NCI-H2107 (cell line): Measurements from ENCODE around the gene ING4.
"Not testable (repeated sequence)": the region's sequence is repeated elsewhere in the genome, so short reads cannot be mapped to it uniquely, and the experiment has no call there.

Experiments used
- DNase-seq: peaks from one replicate; lab custom pipeline; 2025; lab: John Stamatoyannopoulos, UW

Gene ING4

GRCh38 chr12:6662906-6663742 is at the start of gene ING4:
TSS of gene ING4 (minus strand) at chr12:6663119. CDS start at chr12:6663101, 18 bp downstream.
- DNase-seq = peak; percentile 98

DNA sequence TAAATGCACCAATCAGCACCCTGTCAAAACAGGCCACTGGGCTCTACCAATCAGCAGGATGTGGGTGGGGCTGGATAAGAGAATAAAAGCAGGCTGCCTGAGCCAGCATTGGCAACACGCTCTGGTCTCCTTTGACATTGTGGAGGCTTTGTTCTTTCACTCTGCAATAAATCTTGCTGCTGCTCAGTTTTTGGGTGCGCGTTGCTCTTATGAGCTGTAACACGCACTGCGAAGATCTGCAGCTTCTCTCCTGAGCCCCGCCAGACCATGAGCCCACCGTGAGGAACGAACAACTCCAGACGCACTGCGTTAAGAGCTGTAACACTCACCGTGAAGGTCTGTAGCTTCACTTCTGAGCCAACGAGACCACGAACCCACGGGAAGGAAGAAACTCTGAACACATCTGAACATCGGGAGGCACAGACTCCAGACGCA is 46.1 kb upstream of the ING4 start:
- no peak for DNase-seq

DNA sequence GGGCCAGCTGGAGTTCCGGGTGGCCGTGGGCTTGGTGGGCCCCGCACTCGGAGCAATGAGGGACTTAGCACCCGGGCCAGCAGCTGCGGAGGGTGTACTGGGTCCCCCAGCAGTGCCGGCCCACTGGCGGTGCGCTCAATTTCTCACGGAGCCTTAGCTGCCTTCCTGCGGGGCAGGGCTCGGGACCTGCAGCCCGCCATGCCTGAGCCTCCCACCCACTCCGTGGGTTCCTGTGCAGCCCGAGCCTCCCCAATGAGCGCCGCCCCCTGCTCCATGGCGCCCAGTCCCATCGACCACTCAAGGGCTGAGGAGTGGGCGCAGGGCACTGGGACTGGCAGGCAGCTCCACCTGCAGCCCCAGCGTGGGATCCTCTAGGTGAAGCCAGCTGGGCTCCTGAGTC is 45.4 kb upstream of the ING4 start:
- not testable (repeated sequence) for DNase-seq

GRCh38 chr12:6703631-6704030 is 40.7 kb upstream of the ING4 start:
- DNase-seq = no peak

GRCh38 chr12:6701078-6701768 is 38.3 kb upstream of the ING4 start:
- no peak for DNase-seq

- DNase-seq = no peak
Observed at GRCh38 chr12:6700646-6701051, 37.7 kb upstream of the ING4 start, which contains the start of gene PIANP. TSS of gene PIANP (minus strand) at chr12:6700815. CDS start at chr12:6698061, 2,754 bp downstream.

GRCh38 chr12:6699989-6700645 is 37.2 kb upstream of the ING4 start:
- DNase-seq = no peak

- DNase-seq = no peak
Observed at GRCh38 chr12:6699259-6699988, 36.5 kb upstream of the ING4 start.

GRCh38 chr12:6698352-6699046 is 35.6 kb upstream of the ING4 start:
- DNase-seq = no peak

DNA sequence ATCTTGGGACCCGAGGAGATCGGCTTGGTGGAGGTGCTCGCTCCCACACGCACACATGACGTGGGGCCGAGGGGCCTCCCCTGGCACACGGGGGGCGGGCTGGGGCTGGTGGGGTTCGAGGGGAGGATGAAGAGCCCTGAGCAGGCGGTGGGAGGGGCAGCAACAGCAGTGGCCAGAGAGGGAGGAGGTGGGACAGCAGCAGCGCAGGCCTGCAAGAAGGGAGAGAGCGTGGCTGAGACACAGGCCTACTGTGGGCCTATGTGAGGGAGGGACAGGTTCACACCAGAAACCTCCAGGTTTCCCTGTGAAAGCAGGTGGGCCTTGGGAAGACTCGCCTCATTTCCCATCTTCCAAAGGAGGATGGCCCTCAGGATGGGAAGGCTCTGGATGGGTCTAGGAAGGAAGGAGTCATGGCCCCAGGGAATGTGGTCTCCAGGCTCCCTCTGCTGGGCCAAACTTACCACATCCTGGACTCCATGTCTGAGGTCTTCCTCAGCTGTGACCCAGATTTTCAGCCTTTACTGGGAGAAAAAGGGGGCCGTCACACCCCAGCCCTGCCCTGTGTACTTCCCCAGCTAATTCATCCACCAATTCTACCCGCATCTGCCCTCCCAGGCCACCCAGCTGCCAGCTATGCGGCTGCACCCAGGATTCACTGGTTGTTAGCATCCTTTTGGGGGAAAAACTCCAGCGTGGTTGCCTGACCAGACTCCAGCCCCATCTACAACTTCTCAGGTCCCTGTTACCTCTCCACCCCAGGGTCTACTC is 34.8 kb upstream of the ING4 start:
- DNase-seq = no peak

GRCh38 chr12:6696690-6697583 is 34.0 kb upstream of the ING4 start:
- no peak for DNase-seq

DNA sequence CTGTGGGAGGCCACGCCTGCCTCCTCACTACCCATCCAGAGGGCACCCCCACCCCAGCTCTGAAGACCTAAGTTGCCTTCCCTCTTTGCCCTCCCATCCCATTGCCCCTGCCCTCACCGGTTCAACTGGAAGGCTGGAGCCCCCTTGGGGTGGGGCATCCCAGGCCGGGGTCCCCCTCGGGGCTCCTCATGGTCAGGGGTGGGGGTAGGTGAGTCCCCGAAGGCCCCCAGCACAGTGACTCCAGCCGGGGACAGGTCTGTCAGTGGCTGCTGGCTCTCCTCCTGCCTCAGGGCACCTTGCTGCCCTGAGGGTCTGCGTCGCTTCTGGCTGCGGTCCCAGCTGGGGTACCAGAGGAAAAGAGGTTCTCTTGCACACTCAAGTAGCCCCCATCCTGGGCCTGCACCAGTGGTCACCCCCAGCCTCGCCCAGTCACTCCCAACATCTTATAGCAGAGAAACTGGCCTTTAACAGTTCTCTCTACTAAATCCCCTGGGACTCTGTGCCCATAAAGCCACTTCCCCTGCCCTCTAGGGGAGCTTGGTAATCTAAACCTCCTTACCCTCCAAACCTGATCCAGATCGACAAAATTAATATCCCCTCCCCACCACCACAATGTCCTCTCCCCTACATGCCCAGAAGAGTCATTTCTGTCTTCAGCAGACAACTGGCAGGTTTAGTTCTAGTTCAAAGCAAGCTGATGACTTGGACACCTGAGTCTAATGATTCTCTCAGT is 32.6 kb upstream of the ING4 start:
- DNase-seq = no peak

DNA sequence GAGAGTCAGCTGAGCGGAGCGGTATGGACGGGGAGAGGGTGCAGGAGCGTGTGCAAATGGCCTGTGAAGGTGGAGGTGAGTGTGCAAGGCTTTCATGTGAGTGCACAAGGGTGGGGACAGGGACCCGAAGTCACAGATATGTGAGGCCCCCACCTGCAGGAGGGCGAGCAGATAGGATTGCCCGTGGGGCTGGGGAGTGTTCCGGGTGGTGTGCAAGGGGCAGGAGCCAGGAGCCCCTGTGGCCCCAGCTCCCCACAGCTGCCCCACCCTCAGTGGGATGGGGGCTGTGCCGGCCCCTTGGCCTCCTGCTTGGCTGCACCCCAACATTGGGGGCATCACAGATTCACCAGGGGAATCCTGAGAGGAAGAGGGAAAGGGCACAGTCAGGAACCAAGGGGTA is 31.8 kb upstream of the ING4 start:
- no peak for DNase-seq

- DNase-seq = no peak
Observed at GRCh38 chr12:6693832-6694355, 31.0 kb upstream of the ING4 start.

GRCh38 chr12:6692888-6693287 is 30.0 kb upstream of the ING4 start:
- no peak for DNase-seq

GRCh38 chr12:6691473-6691872 is 28.6 kb upstream of the ING4 start:
- DNase-seq = no peak

DNA sequence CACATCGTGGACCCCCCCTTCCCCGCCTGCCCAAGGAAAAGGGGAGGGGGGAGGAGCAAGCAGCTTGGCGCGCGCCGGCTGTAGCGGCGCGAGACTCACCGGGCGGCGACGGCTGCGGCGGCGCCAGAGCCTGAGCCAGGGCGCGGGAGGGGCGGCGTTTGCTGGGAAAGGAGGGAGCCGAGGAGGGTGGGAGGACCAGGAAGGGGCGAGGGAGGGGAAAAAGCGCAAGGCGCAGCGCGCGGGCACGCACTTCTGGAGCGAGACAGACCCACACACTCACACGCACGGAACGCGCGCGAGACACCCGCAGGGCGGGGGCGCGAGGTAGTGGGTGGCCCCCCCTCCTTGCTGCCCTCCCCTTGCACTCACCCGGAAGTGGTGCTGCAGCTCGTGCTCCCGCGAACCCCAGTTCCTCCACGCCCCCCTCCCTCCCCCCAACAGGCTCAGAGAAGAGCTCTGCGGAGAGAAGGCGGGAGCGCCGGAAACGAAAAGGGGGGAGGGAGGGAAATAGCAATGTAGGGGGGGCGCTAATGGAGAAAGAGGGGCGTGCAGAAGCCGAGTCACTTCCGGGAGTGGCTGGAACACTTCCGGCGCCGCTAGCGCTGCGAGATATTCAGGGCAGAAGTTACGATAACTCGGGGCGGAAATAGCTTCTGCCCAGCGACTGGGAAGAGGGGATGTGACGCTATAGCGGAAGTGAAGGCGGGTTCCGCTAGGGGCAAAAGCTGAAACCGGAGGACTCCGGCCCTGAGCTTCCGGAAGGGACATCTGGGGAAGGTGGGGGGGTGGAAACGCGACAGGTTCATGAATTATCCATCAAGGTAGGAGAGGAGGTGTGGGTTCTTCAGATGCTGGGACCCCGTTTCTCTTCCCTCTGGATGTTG is 26.3 kb upstream of the ING4 start, which contains the start of gene ZNF384:
Gene ZNF384, minus strand, starts transcription at position 377 of the 884 bp plus-strand sequence. CDS start 9,855 bp downstream, outside the sequence.
- peak; percentile 95 for DNase-seq
